ENCODE measurements around the gene PPFIA2.

DNA sequence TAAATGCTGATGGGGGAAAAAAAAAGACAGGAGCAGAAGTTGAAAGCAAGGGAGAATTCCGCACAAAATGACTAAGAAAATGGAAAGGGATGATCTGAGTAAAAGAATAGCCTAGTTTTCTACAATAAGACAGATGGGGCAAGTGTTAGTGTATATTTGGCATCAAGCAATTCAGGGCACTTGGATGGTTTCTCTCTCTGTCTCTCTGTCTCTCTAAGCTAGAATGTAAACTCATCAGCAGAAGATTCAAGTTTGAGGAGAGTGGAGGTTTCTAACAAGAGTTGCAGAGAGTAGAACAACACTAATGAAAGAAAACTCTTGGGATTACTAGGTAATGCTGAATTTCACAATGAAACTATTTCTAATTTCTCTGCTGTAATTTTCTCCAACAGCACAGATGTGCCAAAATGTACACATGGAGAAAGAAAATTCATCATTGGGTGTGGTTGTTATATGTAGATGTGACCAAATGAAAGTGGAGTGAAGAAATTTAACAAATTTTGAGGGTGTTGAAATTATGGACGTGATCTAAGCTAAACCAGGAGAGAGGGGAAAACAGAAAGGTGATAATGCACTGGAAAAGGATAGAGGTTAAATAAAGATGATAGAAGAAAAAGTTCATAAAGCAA lies 444.1 kb downstream of the PPFIA2 start:
- TF ChIP-seq, protein P1, sequence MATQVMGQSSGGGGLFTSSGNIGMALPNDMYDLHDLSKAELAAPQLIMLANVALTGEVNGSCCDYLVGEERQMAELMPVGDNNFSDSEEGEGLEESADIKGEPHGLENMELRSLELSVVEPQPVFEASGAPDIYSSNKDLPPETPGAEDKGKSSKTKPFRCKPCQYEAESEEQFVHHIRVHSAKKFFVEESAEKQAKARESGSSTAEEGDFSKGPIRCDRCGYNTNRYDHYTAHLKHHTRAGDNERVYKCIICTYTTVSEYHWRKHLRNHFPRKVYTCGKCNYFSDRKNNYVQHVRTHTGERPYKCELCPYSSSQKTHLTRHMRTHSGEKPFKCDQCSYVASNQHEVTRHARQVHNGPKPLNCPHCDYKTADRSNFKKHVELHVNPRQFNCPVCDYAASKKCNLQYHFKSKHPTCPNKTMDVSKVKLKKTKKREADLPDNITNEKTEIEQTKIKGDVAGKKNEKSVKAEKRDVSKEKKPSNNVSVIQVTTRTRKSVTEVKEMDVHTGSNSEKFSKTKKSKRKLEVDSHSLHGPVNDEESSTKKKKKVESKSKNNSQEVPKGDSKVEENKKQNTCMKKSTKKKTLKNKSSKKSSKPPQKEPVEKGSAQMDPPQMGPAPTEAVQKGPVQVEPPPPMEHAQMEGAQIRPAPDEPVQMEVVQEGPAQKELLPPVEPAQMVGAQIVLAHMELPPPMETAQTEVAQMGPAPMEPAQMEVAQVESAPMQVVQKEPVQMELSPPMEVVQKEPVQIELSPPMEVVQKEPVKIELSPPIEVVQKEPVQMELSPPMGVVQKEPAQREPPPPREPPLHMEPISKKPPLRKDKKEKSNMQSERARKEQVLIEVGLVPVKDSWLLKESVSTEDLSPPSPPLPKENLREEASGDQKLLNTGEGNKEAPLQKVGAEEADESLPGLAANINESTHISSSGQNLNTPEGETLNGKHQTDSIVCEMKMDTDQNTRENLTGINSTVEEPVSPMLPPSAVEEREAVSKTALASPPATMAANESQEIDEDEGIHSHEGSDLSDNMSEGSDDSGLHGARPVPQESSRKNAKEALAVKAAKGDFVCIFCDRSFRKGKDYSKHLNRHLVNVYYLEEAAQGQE (IDR thresholded peaks at IDR 0.05; ENCODE audit: low read depth, low read length), result no peak
- TF ChIP-seq, protein P2, sequence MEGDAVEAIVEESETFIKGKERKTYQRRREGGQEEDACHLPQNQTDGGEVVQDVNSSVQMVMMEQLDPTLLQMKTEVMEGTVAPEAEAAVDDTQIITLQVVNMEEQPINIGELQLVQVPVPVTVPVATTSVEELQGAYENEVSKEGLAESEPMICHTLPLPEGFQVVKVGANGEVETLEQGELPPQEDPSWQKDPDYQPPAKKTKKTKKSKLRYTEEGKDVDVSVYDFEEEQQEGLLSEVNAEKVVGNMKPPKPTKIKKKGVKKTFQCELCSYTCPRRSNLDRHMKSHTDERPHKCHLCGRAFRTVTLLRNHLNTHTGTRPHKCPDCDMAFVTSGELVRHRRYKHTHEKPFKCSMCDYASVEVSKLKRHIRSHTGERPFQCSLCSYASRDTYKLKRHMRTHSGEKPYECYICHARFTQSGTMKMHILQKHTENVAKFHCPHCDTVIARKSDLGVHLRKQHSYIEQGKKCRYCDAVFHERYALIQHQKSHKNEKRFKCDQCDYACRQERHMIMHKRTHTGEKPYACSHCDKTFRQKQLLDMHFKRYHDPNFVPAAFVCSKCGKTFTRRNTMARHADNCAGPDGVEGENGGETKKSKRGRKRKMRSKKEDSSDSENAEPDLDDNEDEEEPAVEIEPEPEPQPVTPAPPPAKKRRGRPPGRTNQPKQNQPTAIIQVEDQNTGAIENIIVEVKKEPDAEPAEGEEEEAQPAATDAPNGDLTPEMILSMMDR (IDR thresholded peaks at IDR 0.05), result no peak
- no peak for TF ChIP-seq EZH2phosphoT487 (IDR thresholded peaks at IDR 0.05; ENCODE audit: borderline replicate concordance, low read depth)
- no peak for TF ChIP-seq FOSL2 (IDR thresholded peaks at IDR 0.05; ENCODE audit: borderline replicate concordance, low read depth)
- no peak for TF ChIP-seq SMC3 (IDR thresholded peaks at IDR 0.05; ENCODE audit: low read depth, low read length)
